Stimulated activated memory B cell treated with anti-CD40 and anti-IgM and Interleukin-4, amounts not matched to agents 10 μg/mL and 1 μg/mL and 100 μg/mL, for 72 hours (primary cell): ENCODE results near the gene ENKD1.

ENCODE experiments used
- ATAC-seq: fragments of 150-1000 bp; cut with Tn5 transposase; 2 replicates; pipeline ENCODE4 v1.10.0; 2021
- H3K27ac Mint-ChIP-seq: one replicate; pipeline ENCODE4 v1.8.0; 2022; ENCODE audit warnings: mild to moderate bottlenecking, mixed read lengths
- H3K27me3 Mint-ChIP-seq: one replicate; pipeline ENCODE4 v1.8.0; 2022; ENCODE audit warnings: mixed read lengths
- H3K36me3 Mint-ChIP-seq: one replicate; pipeline ENCODE4 v1.8.0; 2022; ENCODE audit warnings: mixed read lengths
- H3K4me1 Mint-ChIP-seq: one replicate; pipeline ENCODE4 v1.8.0; 2022; ENCODE audit warnings: mixed read lengths
- H3K4me3 Mint-ChIP-seq: one replicate; pipeline ENCODE4 v1.8.0; 2022; ENCODE audit warnings: mild to moderate bottlenecking, moderate library complexity, mixed read lengths
- H3K9me3 Mint-ChIP-seq: one replicate; pipeline ENCODE4 v1.8.0; 2022; ENCODE audit warnings: mixed read lengths

Gene ENKD1

GRCh38 chr16:67666559-67667452 is at the start of gene ENKD1, which contains the start of gene C16orf86:
Gene ENKD1 (minus strand): TSS chr16:67666750. CDS start chr16:67666442, 308 bp downstream.
Gene C16orf86 (plus strand): TSS chr16:67666814. CDS start chr16:67666971, 157 bp downstream.
- Mint-ChIP-seq H3K4me1 (peaks cover 52% of the 10 kb centered on the region), H3K36me3 (peaks cover 13% of the 10 kb centered on the region)
- ATAC-seq, result peak; percentile 83

GRCh38 chr16:67716097-67716496 is 49.5 kb upstream of the ENKD1 start:
- no peak overlapping the region for H3K27ac Mint-ChIP-seq
- no peaks in the 10 kb centered on the region for H3K27me3 Mint-ChIP-seq
- no peak overlapping the region for H3K4me3 Mint-ChIP-seq
- H3K9me3 Mint-ChIP-seq, result no peaks in the 10 kb centered on the region
- ATAC-seq, result no peak
- H3K36me3 Mint-ChIP-seq, result peaks cover 10% of the 10 kb centered on the region
- H3K4me1 Mint-ChIP-seq, result peaks cover 51% of the 10 kb centered on the region

More at GRCh38 chr16:67666559-67667452, at the start of gene ENKD1, which contains the start of gene C16orf86:
- Mint-ChIP-seq H3K27ac (peak within 1 kb of the TSS; percentile 92), H3K4me3 (peak within 1 kb of the TSS; percentile 88), H3K27me3 (no peaks in the 10 kb centered on the region), H3K9me3 (no peaks in the 10 kb centered on the region)

GRCh38 chr16:67714522-67714921 is 48.0 kb upstream of the ENKD1 start:
- peaks cover 46% of the 10 kb centered on the region for H3K4me1 Mint-ChIP-seq
- no peak overlapping the region for H3K27ac Mint-ChIP-seq
- H3K9me3 Mint-ChIP-seq, result no peaks in the 10 kb centered on the region
- peaks cover 11% of the 10 kb centered on the region for H3K36me3 Mint-ChIP-seq
- ATAC-seq, result no peak
- no peaks in the 10 kb centered on the region for H3K27me3 Mint-ChIP-seq
- H3K4me3 Mint-ChIP-seq, result no peak overlapping the region

GRCh38 chr16:67713647-67714273 is 47.2 kb upstream of the ENKD1 start:
- ATAC-seq, result no peak
- no peak overlapping the region for H3K4me3 Mint-ChIP-seq
- no peak overlapping the region for H3K27ac Mint-ChIP-seq
- peaks cover 11% of the 10 kb centered on the region for H3K36me3 Mint-ChIP-seq
- H3K27me3 Mint-ChIP-seq, result no peaks in the 10 kb centered on the region
- no peaks in the 10 kb centered on the region for H3K9me3 Mint-ChIP-seq
- peaks cover 43% of the 10 kb centered on the region for H3K4me1 Mint-ChIP-seq

- Mint-ChIP-seq H3K9me3 (no peaks in the 10 kb centered on the region), H3K36me3 (peaks cover 11% of the 10 kb centered on the region), H3K4me3 (no peak overlapping the region), H3K27me3 (no peaks in the 10 kb centered on the region), H3K4me1 (peaks cover 31% of the 10 kb centered on the region), H3K27ac (no peak overlapping the region)
- ATAC-seq, result no peak
Measured at GRCh38 chr16:67710607-67711006, 44.1 kb upstream of the ENKD1 start.

GRCh38 chr16:67709050-67709449 is 42.5 kb upstream of the ENKD1 start:
- H3K4me3 Mint-ChIP-seq, result no peak overlapping the region
- peaks cover 28% of the 10 kb centered on the region for H3K4me1 Mint-ChIP-seq
- peaks cover 11% of the 10 kb centered on the region for H3K36me3 Mint-ChIP-seq
- H3K27me3 Mint-ChIP-seq, result no peaks in the 10 kb centered on the region
- H3K27ac Mint-ChIP-seq, result no peak overlapping the region
- H3K9me3 Mint-ChIP-seq, result no peaks in the 10 kb centered on the region
- no peak for ATAC-seq

GRCh38 chr16:67708368-67708771 is 41.8 kb upstream of the ENKD1 start:
- no peaks in the 10 kb centered on the region for H3K9me3 Mint-ChIP-seq
- H3K27me3 Mint-ChIP-seq, result no peaks in the 10 kb centered on the region
- no peak overlapping the region for H3K4me3 Mint-ChIP-seq
- H3K27ac Mint-ChIP-seq, result no peak overlapping the region
- peaks cover 28% of the 10 kb centered on the region for H3K4me1 Mint-ChIP-seq
- no peak for ATAC-seq
- H3K36me3 Mint-ChIP-seq, result peaks cover 11% of the 10 kb centered on the region

GRCh38 chr16:67707790-67708189 is 41.2 kb upstream of the ENKD1 start:
- H3K4me1 Mint-ChIP-seq, result peaks cover 28% of the 10 kb centered on the region
- no peaks in the 10 kb centered on the region for H3K9me3 Mint-ChIP-seq
- peaks cover 11% of the 10 kb centered on the region for H3K36me3 Mint-ChIP-seq
- no peak overlapping the region for H3K27ac Mint-ChIP-seq
- no peaks in the 10 kb centered on the region for H3K27me3 Mint-ChIP-seq
- ATAC-seq, result no peak
- no peak overlapping the region for H3K4me3 Mint-ChIP-seq

- ATAC-seq, result no peak
- Mint-ChIP-seq H3K27ac (no peak overlapping the region), H3K4me1 (peaks cover 28% of the 10 kb centered on the region), H3K9me3 (no peaks in the 10 kb centered on the region), H3K36me3 (peaks cover 11% of the 10 kb centered on the region), H3K27me3 (no peaks in the 10 kb centered on the region), H3K4me3 (no peak overlapping the region)
Measured at GRCh38 chr16:67707210-67707609, 40.7 kb upstream of the ENKD1 start.

- Mint-ChIP-seq H3K27ac (no peak overlapping the region), H3K9me3 (no peaks in the 10 kb centered on the region), H3K36me3 (no peaks in the 10 kb centered on the region), H3K4me1 (peaks cover 21% of the 10 kb centered on the region), H3K4me3 (no peak overlapping the region), H3K27me3 (no peaks in the 10 kb centered on the region)
- no peak for ATAC-seq
Measured at GRCh38 chr16:67704110-67704509, 37.6 kb upstream of the ENKD1 start.

GRCh38 chr16:67703626-67704025 is 37.1 kb upstream of the ENKD1 start:
- Mint-ChIP-seq H3K4me1 (peaks cover 16% of the 10 kb centered on the region), H3K27me3 (no peaks in the 10 kb centered on the region), H3K27ac (no peak overlapping the region), H3K36me3 (peaks cover 3% of the 10 kb centered on the region), H3K9me3 (no peaks in the 10 kb centered on the region), H3K4me3 (no peak overlapping the region)
- no peak for ATAC-seq

GRCh38 chr16:67702130-67702529 is 35.6 kb upstream of the ENKD1 start:
- H3K27ac Mint-ChIP-seq, result no peak overlapping the region

GRCh38 chr16:67701420-67701819 is 34.9 kb upstream of the ENKD1 start:
- peaks cover 12% of the 10 kb centered on the region for H3K36me3 Mint-ChIP-seq
- no peaks in the 10 kb centered on the region for H3K27me3 Mint-ChIP-seq
- H3K4me1 Mint-ChIP-seq, result peaks cover 14% of the 10 kb centered on the region
- H3K4me3 Mint-ChIP-seq, result no peak overlapping the region
- ATAC-seq, result no peak
- no peak overlapping the region for H3K27ac Mint-ChIP-seq
- H3K9me3 Mint-ChIP-seq, result no peaks in the 10 kb centered on the region

More at GRCh38 chr16:67702130-67702529, 35.6 kb upstream of the ENKD1 start:
- Mint-ChIP-seq H3K9me3 (no peaks in the 10 kb centered on the region), H3K4me3 (no peak overlapping the region), H3K27me3 (no peaks in the 10 kb centered on the region), H3K4me1 (peaks cover 14% of the 10 kb centered on the region), H3K36me3 (peaks cover 12% of the 10 kb centered on the region)
- no peak for ATAC-seq

GRCh38 chr16:67699265-67699664 is 32.7 kb upstream of the ENKD1 start:
- no peak overlapping the region for H3K27ac Mint-ChIP-seq
- no peaks in the 10 kb centered on the region for H3K27me3 Mint-ChIP-seq
- peaks cover 12% of the 10 kb centered on the region for H3K36me3 Mint-ChIP-seq
- no peak for ATAC-seq
- no peaks in the 10 kb centered on the region for H3K9me3 Mint-ChIP-seq
- H3K4me1 Mint-ChIP-seq, result peaks cover 7% of the 10 kb centered on the region
- no peak overlapping the region for H3K4me3 Mint-ChIP-seq

GRCh38 chr16:67697422-67698185 is 31.1 kb upstream of the ENKD1 start:
- H3K9me3 Mint-ChIP-seq, result no peaks in the 10 kb centered on the region
- peaks cover 12% of the 10 kb centered on the region for H3K36me3 Mint-ChIP-seq
- H3K27me3 Mint-ChIP-seq, result no peaks in the 10 kb centered on the region
- H3K27ac Mint-ChIP-seq, result no peak overlapping the region
- ATAC-seq, result no peak
- H3K4me3 Mint-ChIP-seq, result no peak overlapping the region
- H3K4me1 Mint-ChIP-seq, result peaks cover 11% of the 10 kb centered on the region
